ENCODE data around the gene CASZ1.

GRCh38 chr1:10671090-10671489 is 125.4 kb downstream of the CASZ1 start:
- no peak for TF ChIP-seq TAF1 (IDR thresholded peaks at IDR 0.05; ENCODE audit: low read depth)
- no peak for TF ChIP-seq RAD21 (IDR thresholded peaks at IDR 0.05; ENCODE audit: low read depth)
- no peak for TF ChIP-seq USF1 (IDR thresholded peaks at IDR 0.05)
- no peak for TF ChIP-seq MAX (IDR thresholded peaks at IDR 0.05)
- no peak for TF ChIP-seq REST (IDR thresholded peaks at IDR 0.05; ENCODE audit: low read depth)

All from Ishikawa (cell line).